Stomach (tissue), 4 donors: ENCODE data around the gene P2RY8.

Source experiments
- POLR2A ChIP-seq, 4 donors: fragments of 450-650 bp; IDR thresholded peaks; one replicate each; pipeline ENCODE4 v1.6.1; 2016; ENCODE audit warnings: antibody characterized with exemption in 4 of 4, control low read depth in 2 of 4, mild to moderate bottlenecking in 1 of 4, moderate library complexity in 1 of 4
- POLR2AphosphoS5 ChIP-seq, 3 donors: sonication (generic); formaldehyde crosslinking; IDR thresholded peaks; one replicate each; pipeline ENCODE4 v1.6.1; 2016; ENCODE audit warnings: antibody characterized with exemption in 3 of 3
- TF ChIP-seq, protein P1 (sequence below), 7 experiments: fragments of 450-650 bp in 4 of 7; fragments of 200-600 bp in 3 of 7; sonication (generic) in 3 of 7; IDR thresholded peaks; one replicate each; pipeline ENCODE4 v1.5.1; 2016 to 2019; ENCODE audit warnings: antibody characterized with exemption in 7 of 7, control low read depth in 2 of 7, mild to moderate bottlenecking in 1 of 7

- TF ChIP-seq, protein P1, sequence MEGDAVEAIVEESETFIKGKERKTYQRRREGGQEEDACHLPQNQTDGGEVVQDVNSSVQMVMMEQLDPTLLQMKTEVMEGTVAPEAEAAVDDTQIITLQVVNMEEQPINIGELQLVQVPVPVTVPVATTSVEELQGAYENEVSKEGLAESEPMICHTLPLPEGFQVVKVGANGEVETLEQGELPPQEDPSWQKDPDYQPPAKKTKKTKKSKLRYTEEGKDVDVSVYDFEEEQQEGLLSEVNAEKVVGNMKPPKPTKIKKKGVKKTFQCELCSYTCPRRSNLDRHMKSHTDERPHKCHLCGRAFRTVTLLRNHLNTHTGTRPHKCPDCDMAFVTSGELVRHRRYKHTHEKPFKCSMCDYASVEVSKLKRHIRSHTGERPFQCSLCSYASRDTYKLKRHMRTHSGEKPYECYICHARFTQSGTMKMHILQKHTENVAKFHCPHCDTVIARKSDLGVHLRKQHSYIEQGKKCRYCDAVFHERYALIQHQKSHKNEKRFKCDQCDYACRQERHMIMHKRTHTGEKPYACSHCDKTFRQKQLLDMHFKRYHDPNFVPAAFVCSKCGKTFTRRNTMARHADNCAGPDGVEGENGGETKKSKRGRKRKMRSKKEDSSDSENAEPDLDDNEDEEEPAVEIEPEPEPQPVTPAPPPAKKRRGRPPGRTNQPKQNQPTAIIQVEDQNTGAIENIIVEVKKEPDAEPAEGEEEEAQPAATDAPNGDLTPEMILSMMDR (IDR thresholded peaks at IDR 0.05): no peak
- TF ChIP-seq POLR2A (IDR thresholded peaks at IDR 0.05) (no peak), POLR2AphosphoS5 (IDR thresholded peaks at IDR 0.05) (no peak)
Observed at GRCh38 chrX:1472975-1473374, 64.0 kb downstream of the P2RY8 start.
